GM18508 (cell line): Measurements from ENCODE around the gene ZNF786.
"Not testable (repeated sequence)": the region's sequence is repeated elsewhere in the genome, so short reads cannot be mapped to it uniquely, and the experiment has no call there.

Source experiments
- ATAC-seq: cut with Tn5 transposase; IDR thresholded peaks from one replicate; pipeline ENCODE4 v1.9.1; 2021; ENCODE audit warnings: moderate number of reproducible peaks; ENCODE audit not compliant: insufficient read depth, unreplicated experiment

The ZNF786 gene, protein sequence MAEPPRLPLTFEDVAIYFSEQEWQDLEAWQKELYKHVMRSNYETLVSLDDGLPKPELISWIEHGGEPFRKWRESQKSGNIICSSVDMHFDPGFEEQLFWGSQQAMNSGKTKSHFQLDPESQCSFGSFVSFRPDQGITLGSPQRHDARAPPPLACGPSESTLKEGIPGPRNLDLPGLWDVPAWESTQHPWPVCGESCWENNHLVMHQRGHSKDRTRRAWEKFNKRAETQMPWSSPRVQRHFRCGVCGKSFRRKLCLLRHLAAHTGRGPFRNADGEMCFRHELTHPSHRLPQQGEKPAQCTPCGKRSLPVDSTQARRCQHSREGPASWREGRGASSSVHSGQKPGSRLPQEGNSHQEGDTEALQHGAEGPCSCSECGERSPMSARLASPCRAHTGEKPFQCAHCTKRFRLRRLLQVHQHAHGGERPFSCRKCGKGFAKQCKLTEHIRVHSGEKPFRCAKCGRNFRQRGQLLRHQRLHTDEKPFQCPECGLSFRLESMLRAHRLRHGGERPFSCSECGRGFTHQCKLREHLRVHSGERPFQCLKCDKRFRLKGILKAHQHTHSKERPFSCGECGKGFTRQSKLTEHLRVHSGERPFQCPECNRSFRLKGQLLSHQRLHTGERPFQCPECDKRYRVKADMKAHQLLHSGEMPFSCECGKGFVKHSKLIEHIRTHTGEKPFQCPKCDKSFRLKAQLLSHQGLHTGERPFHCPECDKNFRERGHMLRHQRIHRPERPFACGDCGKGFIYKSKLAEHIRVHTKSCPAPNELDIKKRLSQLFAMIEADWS

DNA sequence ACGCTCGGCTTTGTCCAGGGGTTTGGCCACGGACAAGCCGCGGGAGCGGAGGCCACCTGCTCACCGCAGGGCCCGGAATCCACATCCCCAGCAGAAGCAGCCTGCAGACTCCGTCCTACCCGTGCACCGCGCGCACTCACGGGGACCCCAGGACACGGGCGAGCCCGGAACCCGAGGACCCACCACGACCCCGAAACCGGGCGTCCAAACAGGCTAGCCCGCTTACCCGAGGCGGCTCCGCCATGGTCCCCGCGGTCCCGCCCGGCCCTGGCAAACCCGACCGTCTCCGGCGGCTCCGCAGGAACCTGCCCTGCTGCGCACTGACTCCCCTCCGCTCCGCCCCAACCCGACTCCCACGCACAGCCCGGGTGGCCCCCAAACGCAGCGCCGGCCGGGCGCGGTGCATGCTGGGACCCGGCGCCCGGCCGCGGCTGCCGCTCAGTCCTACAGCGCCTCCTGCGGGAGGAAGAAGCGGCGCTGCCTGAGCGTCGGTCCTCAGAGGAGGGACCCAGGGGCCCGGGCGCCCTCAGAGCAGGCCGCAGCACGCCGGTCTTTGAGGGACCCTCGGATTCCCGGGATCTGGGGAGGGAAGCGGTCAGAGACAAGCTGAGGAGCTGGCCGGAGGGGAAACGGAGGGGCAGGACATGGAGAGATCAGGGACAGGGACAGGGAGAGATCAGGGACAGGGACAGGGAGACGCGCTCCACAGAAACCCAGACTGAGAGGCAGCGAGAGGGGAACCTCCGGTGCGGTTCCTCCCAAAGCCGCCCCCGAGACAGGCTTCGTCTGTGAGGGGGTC is at the start of gene ZNF786:
TSS of gene ZNF786 (minus strand) at position 322 of the 799 bp plus-strand sequence. CDS start at position 244, 78 bp downstream.
- peak; percentile 59 for ATAC-seq

DNA sequence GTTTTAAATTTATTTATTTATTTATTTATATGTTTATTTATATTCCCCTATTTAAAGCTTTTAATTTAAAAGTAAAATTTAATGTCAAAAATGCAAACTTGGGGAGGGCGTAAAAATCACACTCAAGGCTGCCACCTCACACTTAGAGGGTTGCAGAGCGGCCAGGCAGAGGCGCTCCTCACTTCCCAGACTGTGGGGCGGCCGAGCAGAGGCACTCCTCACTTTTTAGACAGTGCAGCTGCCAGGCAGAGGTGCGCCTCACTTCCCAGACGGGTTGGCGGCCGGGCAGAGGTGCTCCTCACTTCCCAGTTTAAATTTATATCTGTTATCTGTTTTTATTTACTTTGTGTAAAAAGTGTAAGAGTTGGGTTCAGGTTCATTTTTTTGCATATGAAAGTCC is 45.6 kb upstream of the ZNF786 start:
- ATAC-seq = no peak

DNA sequence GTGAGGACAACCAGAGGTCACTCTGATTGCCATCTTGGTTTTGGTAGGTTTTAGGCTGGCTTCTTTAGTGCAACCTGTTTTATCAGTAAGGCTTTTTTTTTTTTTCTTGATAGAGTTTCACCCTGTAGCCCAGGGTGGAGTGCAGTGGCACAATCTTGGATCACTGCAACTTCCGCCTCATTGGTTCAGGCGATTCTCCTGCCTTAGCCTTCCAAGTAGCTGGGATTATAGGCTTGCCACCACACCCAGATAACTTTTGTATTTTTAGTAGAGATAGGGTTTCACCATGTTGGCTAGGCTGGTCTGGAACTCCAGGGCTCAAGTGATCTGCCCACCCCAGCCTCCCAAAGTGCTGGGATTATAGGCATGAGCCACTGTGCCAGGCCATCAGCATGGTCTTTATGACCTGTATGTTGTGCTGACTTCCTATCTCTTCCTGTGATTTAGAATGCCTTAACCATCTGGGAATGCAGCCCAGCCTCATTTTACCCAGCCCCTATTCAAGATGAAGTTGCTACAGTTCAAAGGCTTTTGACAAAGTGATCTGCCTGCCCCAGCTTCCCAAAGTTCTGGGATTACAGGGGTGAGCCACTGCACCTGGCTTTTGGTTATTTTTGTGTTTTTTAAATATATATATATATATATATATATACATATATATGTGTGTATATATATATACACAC is 42.7 kb upstream of the ZNF786 start:
- no peak for ATAC-seq

DNA sequence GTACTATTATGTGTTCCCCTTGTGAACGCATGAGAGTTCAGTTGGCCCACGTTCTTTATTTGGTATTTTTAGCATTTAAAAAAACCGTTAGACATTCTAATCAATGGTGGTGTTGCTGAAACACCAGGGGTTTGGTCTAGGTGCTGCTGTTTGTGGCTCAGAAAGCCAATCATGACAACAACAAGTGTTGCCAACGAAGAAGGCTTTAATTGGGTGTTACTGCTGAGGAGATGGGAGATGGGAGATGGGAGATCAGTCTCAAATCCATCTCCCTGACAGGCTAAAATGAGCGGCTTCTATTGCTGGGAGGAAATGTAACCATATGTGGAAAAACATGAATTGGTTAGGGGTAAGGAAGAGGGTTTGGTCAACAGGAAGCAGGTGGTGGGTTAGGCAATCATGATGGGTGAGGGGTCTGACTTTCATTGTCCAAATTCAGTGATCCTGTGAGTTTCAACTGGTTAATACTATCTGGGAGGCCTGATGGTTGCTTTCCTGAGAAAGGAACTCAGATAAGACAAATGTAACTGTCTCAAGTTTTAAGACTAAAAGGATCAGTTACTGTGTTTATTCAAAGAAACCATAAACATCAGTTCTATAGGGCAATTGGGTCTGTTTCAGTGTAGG is 40.2 kb upstream of the ZNF786 start:
- no peak for ATAC-seq

DNA sequence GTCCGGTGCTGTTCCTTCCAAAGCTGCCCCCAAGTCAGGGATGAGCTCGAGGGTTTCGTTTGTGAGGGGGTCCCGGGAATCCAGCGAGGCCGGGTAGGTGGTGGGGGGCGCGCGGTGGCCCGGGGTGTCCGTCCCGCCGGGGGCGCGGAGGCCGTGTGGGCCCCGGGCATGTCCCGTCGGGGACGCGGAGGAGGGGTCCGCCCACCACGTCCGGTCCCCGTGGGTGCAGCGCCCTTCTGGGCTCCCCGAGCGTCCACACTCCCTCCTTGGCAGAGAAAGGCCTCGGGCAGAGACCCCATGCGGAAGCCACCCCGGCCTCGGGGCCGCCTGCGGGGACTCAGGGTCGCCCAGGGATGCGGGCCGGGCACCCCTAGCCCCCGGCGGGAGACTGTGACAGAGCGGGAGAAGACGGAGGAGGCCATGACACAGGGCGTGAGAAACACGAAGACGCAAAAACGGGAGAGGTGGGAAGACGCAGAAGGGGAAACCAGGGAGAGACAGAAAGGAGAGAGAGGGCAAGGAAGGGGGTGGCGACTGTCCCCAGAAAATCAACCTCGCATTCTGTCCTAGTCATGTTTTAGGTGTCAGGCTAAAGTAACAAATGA is 36.2 kb upstream of the ZNF786 start:
- peak; percentile 20 for ATAC-seq

DNA sequence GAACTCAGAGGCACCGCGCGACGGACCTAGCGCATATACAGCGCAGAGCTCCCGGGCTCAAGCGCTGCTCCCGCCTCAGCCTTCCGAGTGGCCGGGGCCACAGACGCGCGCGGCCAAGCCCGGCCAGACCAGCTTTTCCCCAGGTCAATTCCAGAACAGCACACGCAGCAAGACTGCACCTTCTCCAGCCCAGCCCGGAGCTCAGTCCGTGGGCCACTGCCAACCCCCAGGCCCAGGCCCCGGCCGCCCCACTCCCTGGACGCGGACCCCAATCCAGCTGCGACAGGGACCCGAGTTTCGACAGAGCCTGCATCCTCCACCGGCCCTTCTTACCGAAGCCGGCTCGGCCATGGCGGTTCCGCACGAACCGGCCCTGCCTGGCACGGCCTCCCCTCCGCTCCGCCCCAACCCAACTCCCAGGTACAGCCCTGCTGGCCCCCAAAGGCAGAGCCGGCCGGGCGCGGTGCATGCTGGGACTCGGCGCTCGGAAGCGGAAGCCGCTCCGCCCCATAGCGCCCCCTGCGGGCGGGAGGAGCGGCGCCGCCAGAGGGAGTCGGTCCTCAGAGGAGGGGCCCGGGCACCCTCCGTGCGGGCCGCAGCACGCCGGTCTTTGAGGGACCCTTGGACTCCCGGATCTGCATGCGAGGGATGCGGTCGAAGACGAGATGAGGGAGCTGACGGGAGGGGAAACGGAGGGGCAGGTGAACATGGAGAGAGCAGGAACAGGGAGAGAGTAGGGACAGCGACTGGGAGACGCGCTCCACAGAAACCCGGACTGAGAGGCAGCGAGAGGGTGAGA is 35.5 kb upstream of the ZNF786 start, which contains the start of gene ZNF425:
TSS of gene ZNF425 (minus strand) at position 462 of the 799 bp plus-strand sequence. CDS start at position 351, 111 bp downstream.
- ATAC-seq = peak; percentile 60

DNA sequence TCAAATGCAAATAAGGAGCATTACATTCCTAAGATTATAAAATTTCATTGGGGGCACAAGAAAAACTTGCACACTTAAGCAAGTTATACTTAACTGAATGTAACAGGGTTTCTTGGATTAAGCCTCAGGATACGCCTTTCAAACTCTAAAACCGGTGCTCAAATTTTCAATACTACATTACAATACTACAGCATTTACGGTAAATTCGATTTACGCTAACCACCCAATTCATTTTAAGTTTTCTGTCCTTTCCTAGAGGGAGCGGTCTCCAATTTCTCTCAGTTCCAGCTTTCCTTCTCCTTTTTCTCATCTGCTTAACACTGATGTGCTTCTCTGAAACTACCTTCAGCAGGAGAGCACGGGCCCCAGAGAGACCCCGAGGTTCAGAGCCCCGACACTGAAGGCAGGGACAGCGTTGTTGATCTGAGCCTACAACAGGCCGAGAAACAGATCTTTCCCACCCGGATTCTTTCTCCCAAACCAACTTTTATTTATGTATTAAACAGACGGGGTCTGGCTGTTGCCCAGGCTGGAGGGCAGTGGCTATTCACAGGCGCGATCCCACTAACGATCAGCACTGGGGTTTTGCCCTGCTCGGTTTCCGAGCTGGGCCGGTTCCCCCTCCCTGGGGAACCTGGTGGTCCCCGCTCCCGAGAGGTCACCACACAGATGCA is 34.8 kb upstream of the ZNF786 start:
- no peak for ATAC-seq

DNA sequence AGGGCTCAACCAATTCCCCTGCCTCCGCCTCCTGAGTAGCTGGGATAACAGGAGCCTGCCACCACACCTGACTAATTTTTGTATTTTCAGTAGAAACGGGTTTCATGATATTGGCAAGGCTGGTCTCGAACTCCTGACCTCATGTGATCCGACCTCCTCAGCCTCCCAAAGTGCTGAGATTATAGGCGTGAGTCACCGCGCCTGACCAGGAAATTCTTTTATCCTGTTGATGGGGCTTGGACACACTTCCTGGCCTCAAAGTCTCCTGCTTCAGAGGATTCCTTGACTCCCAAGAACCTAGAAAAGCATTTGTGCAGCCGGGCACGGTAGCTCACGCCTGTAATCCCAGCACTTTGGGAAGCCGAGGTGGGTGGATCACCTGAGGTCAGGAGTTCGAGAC is 19.5 kb upstream of the ZNF786 start:
- ATAC-seq = no peak

DNA sequence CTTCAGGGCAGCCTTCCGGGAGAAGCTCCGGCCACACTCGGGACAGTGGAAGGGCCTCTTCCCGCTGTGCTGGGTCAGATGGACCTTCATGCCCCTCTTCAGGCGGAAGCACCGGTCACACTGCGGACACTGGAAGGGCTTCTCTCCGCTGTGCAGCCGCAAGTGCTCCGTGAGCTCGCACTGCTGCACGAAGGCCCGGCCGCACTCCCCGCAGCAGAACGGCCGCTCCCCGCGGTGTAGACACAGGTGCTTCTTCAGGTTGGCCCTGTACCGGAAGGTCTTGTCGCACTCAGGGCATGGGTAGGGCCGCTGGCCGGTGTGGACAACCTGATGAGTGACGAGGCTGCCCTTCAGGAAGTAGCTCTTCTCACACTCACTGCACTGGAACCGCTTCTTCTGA is 14.2 kb upstream of the ZNF786 start:
- no peak for ATAC-seq

DNA sequence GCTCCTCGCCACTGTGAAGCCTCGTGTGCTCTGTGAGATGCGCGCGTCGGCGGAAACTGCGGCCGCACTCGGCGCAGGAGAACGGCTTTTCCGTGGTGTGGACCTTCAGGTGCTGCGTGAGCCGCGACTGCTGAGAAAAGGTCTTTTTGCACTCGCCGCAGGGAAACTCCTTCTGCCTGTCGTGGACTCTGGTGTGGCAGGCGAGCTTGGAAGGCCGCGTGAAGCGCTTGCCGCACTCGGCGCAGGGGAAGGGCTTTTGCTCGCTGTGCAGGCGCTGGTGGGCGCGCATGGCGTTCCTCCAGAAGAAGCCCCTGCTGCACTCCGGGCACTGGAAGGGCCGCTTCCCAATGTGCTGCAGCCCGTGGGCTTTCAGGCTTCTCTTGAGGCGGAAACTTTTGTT is 13.7 kb upstream of the ZNF786 start:
- no peak for ATAC-seq

DNA sequence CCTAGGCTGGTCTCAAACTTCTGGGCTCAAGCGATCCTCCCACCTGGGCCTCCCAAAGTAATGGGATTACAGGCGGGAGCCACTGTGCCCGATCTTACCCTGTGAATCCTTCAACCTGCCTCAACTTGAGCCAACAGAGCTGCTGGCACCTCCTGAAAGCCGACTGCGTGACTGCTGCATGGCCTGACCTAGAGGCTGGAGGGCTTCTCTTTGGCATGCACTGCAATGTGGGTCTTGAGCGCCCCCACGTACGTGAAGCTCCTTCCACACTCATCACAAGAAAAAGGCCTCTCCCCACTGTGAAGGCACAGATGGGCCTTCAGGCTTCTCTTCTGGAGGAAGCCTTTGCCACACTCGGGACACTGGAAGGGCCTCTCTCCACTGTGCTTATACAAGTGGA is 12.9 kb upstream of the ZNF786 start:
- ATAC-seq = no peak

DNA sequence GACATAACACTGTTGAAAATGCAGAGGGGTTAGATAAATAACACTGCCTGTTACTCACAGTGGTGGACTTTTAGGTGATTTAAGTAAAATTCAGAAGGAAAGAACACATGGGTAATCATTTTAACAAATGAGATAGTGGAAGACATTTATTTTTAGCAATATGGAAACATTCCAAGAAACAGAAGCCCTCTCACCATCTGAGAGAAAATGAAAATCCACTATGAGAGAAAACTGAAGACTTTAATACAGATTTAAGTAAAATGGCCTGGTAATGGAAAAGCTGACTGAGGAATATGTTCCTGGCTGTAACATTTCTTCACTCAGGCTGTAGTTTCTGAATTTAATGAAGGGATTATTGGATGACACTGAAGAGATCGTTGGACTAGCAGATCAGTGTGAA is 12.1 kb upstream of the ZNF786 start:
- no peak for ATAC-seq

DNA sequence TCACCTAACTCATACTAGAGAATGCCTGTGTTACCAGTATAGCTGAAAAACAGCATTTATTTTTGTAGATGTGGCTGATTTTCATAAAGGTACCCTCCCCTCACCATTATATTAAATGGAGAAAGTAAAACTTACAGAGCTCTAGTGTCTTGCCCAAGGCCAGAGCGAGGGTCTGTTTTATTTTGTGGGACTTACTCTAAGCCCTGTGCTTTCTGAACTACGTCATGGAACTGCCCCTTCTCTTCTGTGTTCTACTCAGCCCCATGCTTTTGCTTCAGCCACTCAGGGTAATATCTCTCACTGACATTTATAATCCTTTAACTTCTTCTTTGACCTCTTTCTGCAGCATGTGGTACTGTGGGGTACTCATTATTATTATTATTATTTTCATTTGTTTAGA is 10.3 kb upstream of the ZNF786 start:
- no peak for ATAC-seq

DNA sequence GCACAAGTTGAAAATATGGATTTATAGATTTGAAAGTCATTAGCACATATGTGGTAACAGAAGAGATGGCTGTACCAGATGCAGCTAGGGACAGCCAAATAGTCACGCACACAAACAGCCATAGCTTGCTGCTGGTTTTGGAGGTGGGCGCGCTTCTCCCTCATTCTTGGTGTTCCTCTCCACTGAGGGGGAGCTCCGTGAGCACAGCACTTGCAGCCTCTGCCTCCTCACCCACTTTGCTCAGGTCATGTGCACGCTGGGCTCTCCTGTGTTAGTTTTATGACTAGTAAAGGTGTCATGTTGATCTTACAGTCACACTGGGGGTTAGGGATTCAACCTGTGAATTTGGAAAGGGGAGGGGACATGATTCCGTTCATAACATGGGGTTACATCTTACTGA is 8.5 kb upstream of the ZNF786 start:
- ATAC-seq = no peak

DNA sequence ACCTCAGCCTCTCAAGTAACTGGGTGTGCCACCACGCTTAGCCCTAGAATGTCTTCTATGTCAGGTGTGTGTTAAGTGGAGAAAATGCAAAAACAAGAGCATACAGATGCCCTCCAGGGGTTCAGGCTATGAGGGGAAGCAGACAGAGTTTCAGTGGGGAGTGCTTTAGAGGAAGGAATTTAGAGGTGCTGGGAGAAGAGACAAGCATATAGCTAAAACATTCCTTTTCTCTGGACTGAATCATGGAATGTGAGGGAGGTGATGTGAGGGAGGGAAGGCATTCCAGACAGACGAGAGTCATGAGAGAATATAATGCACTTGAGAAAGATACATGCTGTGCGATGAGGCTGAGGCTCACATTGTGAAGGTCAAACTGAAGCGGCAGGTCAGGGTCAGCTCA is 6.6 kb upstream of the ZNF786 start:
- ATAC-seq = no peak

DNA sequence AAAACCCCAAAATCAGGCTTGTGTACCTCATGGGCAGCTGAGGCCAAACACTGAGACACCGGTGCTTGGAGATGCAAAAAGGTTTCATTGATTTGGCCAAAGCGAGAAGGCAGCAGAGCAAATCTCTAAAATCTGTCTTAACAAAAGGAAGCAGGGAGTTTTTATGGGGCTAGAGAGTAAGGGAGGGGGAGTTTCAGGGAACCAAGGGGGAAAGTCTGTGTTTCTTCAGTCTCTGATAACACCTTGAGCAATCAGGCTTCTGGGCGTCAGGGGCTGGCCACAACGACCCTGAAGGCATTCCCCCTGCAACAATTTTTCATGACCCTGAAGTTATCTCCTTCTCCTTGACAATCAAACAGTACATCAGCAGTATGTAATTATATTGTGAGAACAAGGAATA is 2.7 kb upstream of the ZNF786 start:
- ATAC-seq = no peak

DNA sequence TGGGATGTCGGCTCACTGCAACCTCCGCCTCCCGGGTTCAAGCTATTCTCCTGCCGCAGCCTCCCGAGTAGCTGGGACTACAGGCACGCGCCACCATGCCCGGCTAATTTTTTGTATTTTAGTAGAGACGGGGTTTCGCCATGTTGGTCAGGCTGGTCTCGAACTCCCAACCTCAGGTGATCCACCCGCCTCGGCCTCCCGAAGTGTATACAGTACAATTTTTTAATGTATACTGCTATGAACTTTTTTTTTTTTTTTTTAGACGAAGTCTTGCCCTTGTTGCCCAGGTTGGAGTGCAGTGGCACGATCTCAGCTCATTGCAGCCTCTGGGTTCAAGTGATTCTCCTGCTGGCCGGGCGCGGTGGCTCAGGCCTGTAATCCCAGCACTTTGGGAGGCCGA is 1.7 kb upstream of the ZNF786 start:
- ATAC-seq = not testable (repeated sequence)

DNA sequence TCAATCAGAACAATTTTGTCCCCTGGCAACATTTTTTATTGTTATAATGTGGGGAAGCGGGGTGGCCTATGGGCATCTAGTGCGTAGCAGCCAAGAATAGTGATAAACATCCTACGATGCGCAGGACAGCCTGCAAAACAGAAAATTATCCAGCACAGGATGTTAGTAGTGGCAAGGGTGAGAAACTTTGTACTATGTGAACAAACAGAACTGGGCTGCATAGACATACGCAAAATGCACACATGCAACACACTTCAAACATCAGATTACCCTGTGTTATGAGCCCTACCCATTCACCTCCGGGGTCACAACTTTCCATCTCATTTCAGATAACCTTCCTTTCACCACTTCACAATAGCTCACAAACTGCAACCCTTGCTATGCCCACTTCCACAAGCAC is 3.1 kb downstream of the ZNF786 start:
- no peak for ATAC-seq
